HFFc6 (cell line): Measurements from ENCODE around the gene BTD. TPM values are rescaled to one million over a fixed set of nuclear protein-coding genes. Genes with fewer than 3 reads are reported as not detected.

Source experiments
- DNase-seq: peaks from one replicate; pipeline ENCODE4 v3.0.0-alpha.2; 2018
- H3K27ac Mint-ChIP-seq: 2 replicates; pipeline ENCODE4 v1.8.0; 2020; ENCODE audit warnings: mild to moderate bottlenecking, mixed read lengths
- H3K27me3 Mint-ChIP-seq: 2 replicates; pipeline ENCODE4 v1.8.0; 2021; ENCODE audit warnings: mild to moderate bottlenecking, moderate library complexity, mixed read lengths; ENCODE audit not compliant: insufficient read depth
- H3K36me3 Mint-ChIP-seq: 2 replicates; pipeline ENCODE4 v1.8.0; 2021; ENCODE audit warnings: low read depth, mixed read lengths
- H3K4me1 Mint-ChIP-seq: 2 replicates; pipeline ENCODE4 v1.8.0; 2020; ENCODE audit warnings: low read depth, mixed read lengths
- H3K4me3 Mint-ChIP-seq: 2 replicates; pipeline ENCODE4 v1.8.0; 2020; ENCODE audit warnings: mild to moderate bottlenecking, moderate library complexity, mixed read lengths
- H3K9me3 Mint-ChIP-seq: 2 replicates; pipeline ENCODE4 v1.8.0; 2020; ENCODE audit warnings: mild to moderate bottlenecking, mixed read lengths
- CTCF ChIP-seq: fragments of 200-600 bp; sonication (generic); IDR thresholded peaks from 2 replicates; pipeline ENCODE4 v1.5.0; 2021; ENCODE audit warnings: antibody characterized with exemption, mild to moderate bottlenecking
- total RNA-seq, 6 experiments: library from RNA; stranded (reverse); fragmentation: NEBNext Ultra II Directional; extraction: Animal tissue kit (Norgen Biotek cat#: 25700); gene quantifications; 2 replicates in 1 of 6; 3 replicates in 5 of 6; pipeline ENCODE4 v1.2.3, GENCODE V29; 2021

The BTD gene
- total RNA-seq, 6 experiments from 2014 or later, result 13.9 to 22.7 (median 17.2) TPM

DNA sequence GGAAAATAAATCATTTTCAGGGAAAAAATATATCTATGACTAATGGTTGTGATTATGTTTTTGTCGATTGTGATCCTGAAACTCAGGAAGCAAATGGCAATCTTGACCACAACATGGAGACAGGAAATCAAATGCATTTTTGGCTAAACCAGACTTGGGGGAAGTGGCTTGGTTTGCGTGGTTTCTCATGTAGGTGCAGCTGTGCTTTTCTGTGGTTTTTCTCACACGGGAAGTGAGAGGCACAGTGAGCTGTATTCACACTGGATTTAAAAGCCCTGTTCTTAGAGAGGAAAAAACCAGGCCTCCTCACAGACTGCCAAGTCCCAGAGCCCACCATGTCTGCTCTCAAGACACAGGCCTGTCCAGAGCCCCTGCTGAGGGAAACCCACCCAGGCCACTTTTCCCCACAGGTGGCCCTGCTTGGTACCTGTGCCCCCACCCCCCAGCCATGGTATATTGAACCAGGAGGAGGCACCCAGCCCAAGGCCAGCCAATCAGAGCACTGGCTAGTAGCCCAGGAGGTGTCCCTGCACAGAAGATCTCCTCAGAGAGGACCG, 46.1 kb downstream of the BTD start:
- DNase-seq, result peak; percentile 87
- no peaks in the 10 kb centered on the region for H3K9me3 Mint-ChIP-seq
- peaks cover 58% of the 10 kb centered on the region for H3K4me1 Mint-ChIP-seq
- TF ChIP-seq CTCF, result no peak
- H3K4me3 Mint-ChIP-seq, result peak overlapping the region; percentile 84
- peaks cover 29% of the 10 kb centered on the region for H3K36me3 Mint-ChIP-seq
- H3K27ac Mint-ChIP-seq, result peak overlapping the region; percentile 99
- no peaks in the 10 kb centered on the region; the same call in none of the 2 replicates for H3K27me3 Mint-ChIP-seq

DNA sequence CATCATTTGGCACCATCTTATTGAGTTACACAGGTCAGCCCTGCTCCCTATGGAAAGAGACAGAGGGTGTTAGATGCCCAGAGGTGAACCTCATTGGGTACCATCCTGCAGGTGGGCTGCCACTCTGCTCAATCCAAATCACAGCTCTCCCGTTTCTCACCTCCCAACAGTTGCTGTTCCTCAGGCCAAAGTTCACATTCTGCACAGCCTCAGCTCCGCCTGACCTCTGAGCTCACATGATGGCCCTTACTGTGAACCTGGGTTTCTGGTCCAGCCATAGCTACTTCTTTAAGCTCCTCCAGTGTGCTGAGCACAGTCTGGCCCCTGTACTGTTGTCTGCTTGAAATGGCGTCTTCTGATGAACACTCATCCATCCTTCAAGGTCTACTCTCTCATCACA, 47.8 kb downstream of the BTD start:
- H3K9me3 Mint-ChIP-seq, result no peaks in the 10 kb centered on the region
- no peak for TF ChIP-seq CTCF
- no peaks in the 10 kb centered on the region; the same call in 1 of the 2 replicates for H3K27me3 Mint-ChIP-seq
- no peak overlapping the region for H3K4me3 Mint-ChIP-seq
- H3K36me3 Mint-ChIP-seq, result peaks cover 25% of the 10 kb centered on the region
- H3K4me1 Mint-ChIP-seq, result peaks cover 74% of the 10 kb centered on the region
- peak overlapping the region; percentile 51 for H3K27ac Mint-ChIP-seq
- no peak for DNase-seq

GRCh38 chr3:15649858-15650257, 48.3 kb downstream of the BTD start:
- no peak for DNase-seq
- Mint-ChIP-seq H3K27ac (no peak overlapping the region), H3K4me1 (peaks cover 72% of the 10 kb centered on the region), H3K36me3 (peaks cover 26% of the 10 kb centered on the region), H3K27me3 (no peaks in the 10 kb centered on the region; the same call in 1 of the 2 replicates), H3K9me3 (peaks cover 3% of the 10 kb centered on the region), H3K4me3 (no peak overlapping the region)
- TF ChIP-seq CTCF, result no peak

GRCh38 chr3:15651396-15651795, 49.9 kb downstream of the BTD start:
- Mint-ChIP-seq H3K27me3 (no peaks in the 10 kb centered on the region; the same call in 1 of the 2 replicates), H3K4me3 (no peak overlapping the region), H3K9me3 (peaks cover 18% of the 10 kb centered on the region), H3K4me1 (peaks cover 56% of the 10 kb centered on the region), H3K36me3 (peaks cover 32% of the 10 kb centered on the region), H3K27ac (no peak overlapping the region)
- DNase-seq, result no peak
- no peak for TF ChIP-seq CTCF

- Mint-ChIP-seq H3K4me1 (peaks cover 37% of the 10 kb centered on the region), H3K27me3 (no peaks in the 10 kb centered on the region), H3K27ac (peak overlapping the region; percentile 40; the same call in 1 of the 2 replicates), H3K9me3 (peaks cover 33% of the 10 kb centered on the region), H3K36me3 (peaks cover 42% of the 10 kb centered on the region), H3K4me3 (no peak overlapping the region)
- DNase-seq, result no peak
- no peak for TF ChIP-seq CTCF
Measured at GRCh38 chr3:15653321-15653720, 51.8 kb downstream of the BTD start.
